GM23338 (cell line): Measurements from ENCODE around the gene PTPRZ1. TPM values are rescaled to one million over a fixed set of nuclear protein-coding genes. Genes with fewer than 3 reads are reported as not detected.

ENCODE experiments used
- ATAC-seq: fragments of 200-7000 bp; cut with Tn5 transposase; 3 replicates; pipeline ENCODE4 v1.9.1; 2020
- DNase-seq: peaks from one replicate; pipeline ENCODE4 v3.0.0-alpha.2; 2015; ENCODE audit warnings: low spot score
- H2AFZ ChIP-seq: fragments of 200-600 bp; sonication (generic); 2 replicates; pipeline ENCODE4 v1.8.0; 2016; ENCODE audit warnings: antibody characterized with exemption, mild to moderate bottlenecking, moderate library complexity
- H3F3A ChIP-seq: fragments of 200-600 bp; sonication (generic); replicated peaks from 2 replicates; pipeline ENCODE4 v1.8.0; 2017; ENCODE audit warnings: antibody characterized with exemption, mixed run types, low read depth
- H3K27ac ChIP-seq: fragments of 200-600 bp; sonication (generic); 2 replicates; pipeline ENCODE4 v1.6.1; 2016; ENCODE audit warnings: low read depth
- H3K27me3 ChIP-seq: fragments of 200-600 bp; sonication (generic); 2 replicates; pipeline ENCODE4 v1.8.0; 2016; ENCODE audit warnings: mild to moderate bottlenecking, mixed run types, moderate library complexity; ENCODE audit not compliant: insufficient read depth
- H3K36me3 ChIP-seq: fragments of 200-600 bp; sonication (generic); 2 replicates; pipeline ENCODE4 v1.8.0; 2016; ENCODE audit warnings: mild to moderate bottlenecking; ENCODE audit not compliant: insufficient read depth
- H3K4me1 ChIP-seq: fragments of 200-600 bp; sonication (generic); 2 replicates; pipeline ENCODE4 v1.8.0; 2016; ENCODE audit warnings: mild to moderate bottlenecking, moderate library complexity; ENCODE audit not compliant: insufficient read depth
- H3K4me2 ChIP-seq: fragments of 200-600 bp; sonication (generic); 2 replicates; pipeline ENCODE4 v1.7.1; 2017; ENCODE audit warnings: mixed run types
- H3K4me3 ChIP-seq: fragments of 200-600 bp; sonication (generic); 2 replicates; pipeline ENCODE4 v1.6.1; 2016; ENCODE audit warnings: mixed run types
- H3K79me2 ChIP-seq: fragments of 200-600 bp; sonication (generic); replicated peaks from 2 replicates; pipeline ENCODE4 v1.8.0; 2017; ENCODE audit warnings: mild to moderate bottlenecking; ENCODE audit not compliant: insufficient read depth
- H3K9me2 ChIP-seq: fragments of 200-600 bp; sonication (generic); 2 replicates; pipeline ENCODE4 v1.8.0; 2017; ENCODE audit not compliant: insufficient read depth
- H4K20me1 ChIP-seq: fragments of 200-600 bp; sonication (generic); replicated peaks from 2 replicates; pipeline ENCODE4 v1.8.0; 2017; ENCODE audit warnings: mild to moderate bottlenecking; ENCODE audit not compliant: insufficient read depth
- H3K27ac Mint-ChIP-seq: 2 replicates; pipeline ENCODE4 v1.8.0; 2020; ENCODE audit warnings: inconsistent platforms, mild to moderate bottlenecking, moderate library complexity, mixed read lengths
- H3K27me3 Mint-ChIP-seq: 3 replicates; pipeline ENCODE4 v1.8.0; 2022; ENCODE audit warnings: low read depth, mild to moderate bottlenecking, moderate library complexity, mixed read lengths, inconsistent platforms; ENCODE audit not compliant: insufficient read depth, poor library complexity
- H3K36me3 Mint-ChIP-seq: 3 replicates; pipeline ENCODE4 v1.8.0; 2021; ENCODE audit warnings: low read depth, mild to moderate bottlenecking, inconsistent platforms, moderate library complexity, mixed read lengths
- H3K4me1 Mint-ChIP-seq: 3 replicates; pipeline ENCODE4 v1.8.0; 2020; ENCODE audit warnings: mild to moderate bottlenecking, inconsistent platforms, mixed read lengths
- H3K4me3 Mint-ChIP-seq: 3 replicates; pipeline ENCODE4 v1.8.0; 2021; ENCODE audit warnings: moderate library complexity, mild to moderate bottlenecking, inconsistent platforms, mixed read lengths
- H3K9me3 Mint-ChIP-seq: 3 replicates; pipeline ENCODE4 v1.8.0; 2020; ENCODE audit warnings: moderate library complexity, mild to moderate bottlenecking, inconsistent platforms, mixed read lengths
- CREB1 ChIP-seq: fragments of 250-450 bp; sonication (Bioruptor Pico); IDR thresholded peaks from 2 replicates; pipeline ENCODE4 v1.5.0; 2020; ENCODE audit warnings: low read depth, mild to moderate bottlenecking, moderate library complexity
- EZH2 ChIP-seq: fragments of 200-600 bp; sonication (generic); IDR thresholded peaks from one replicate; pipeline ENCODE4 v1.8.0; 2017; ENCODE audit warnings: antibody characterized with exemption, mild to moderate bottlenecking, low read depth; ENCODE audit not compliant: unreplicated experiment
- EZH2phosphoT487 ChIP-seq: fragments of 200-600 bp; sonication (generic); IDR thresholded peaks from one replicate; pipeline ENCODE4 v1.8.1; 2018; ENCODE audit warnings: antibody characterized with exemption; ENCODE audit not compliant: unreplicated experiment
- JUNB ChIP-seq: IDR thresholded peaks from one replicate; pipeline ENCODE4 v1.6.1; 2016; ENCODE audit warnings: antibody characterized with exemption; ENCODE audit not compliant: unreplicated experiment
- NANOG ChIP-seq: IDR thresholded peaks from 2 replicates; pipeline ENCODE4 v1.6.1; 2016; ENCODE audit warnings: antibody characterized with exemption, borderline replicate concordance
- POLR2AphosphoS5 ChIP-seq: IDR thresholded peaks from 2 replicates; pipeline ENCODE4 v1.6.1; 2016; ENCODE audit warnings: antibody characterized with exemption, low read depth
- STAT1 ChIP-seq: IDR thresholded peaks from one replicate; pipeline ENCODE4 v1.6.1; 2016; ENCODE audit warnings: antibody characterized with exemption; ENCODE audit not compliant: unreplicated experiment
- ZNF114 ChIP-seq: fragments of 250-450 bp; sonication (Bioruptor Pico); IDR thresholded peaks from 2 replicates; pipeline ENCODE4 v1.5.0; 2020; ENCODE audit warnings: mild to moderate bottlenecking, moderate library complexity
- ZNF331 ChIP-seq: fragments of 250-450 bp; sonication (Bioruptor Pico); IDR thresholded peaks from 2 replicates; pipeline ENCODE4 v1.5.0; 2020; ENCODE audit warnings: low read depth, mild to moderate bottlenecking, moderate library complexity
- polyA plus RNA-seq: library from polyadenylated mRNA; unstranded; fragments of >200 nt; fragmentation: Nextera tagmentation; extraction: Ambion mirVana; gene quantifications from 2 replicates; pipeline ENCODE4 v1.2.1, GENCODE V29; 2016
- total RNA-seq: library from RNA; depleted of rRNA; stranded (reverse); fragments of >200 nt; shearing (Covaris generic); gene quantifications from 2 replicates; pipeline ENCODE4 v1.2.3, GENCODE V29; 2014
- TF ChIP-seq, protein P1 (sequence below): fragments of 250-450 bp; sonication (Bioruptor Pico); IDR thresholded peaks from 2 replicates; pipeline ENCODE4 v1.5.0; 2020; ENCODE audit warnings: mild to moderate bottlenecking, moderate library complexity
- TF ChIP-seq, protein P2 (sequence below), 2 experiments: fragments of 200-600 bp in 1 of 2; sonication (generic) in 1 of 2; conservative IDR thresholded peaks; 2 replicates each; pipeline versions ENCODE4 v1.5.1 to v1.6.1; 2016 to 2017; ENCODE audit warnings: antibody characterized with exemption in 2 of 2, low read depth in 2 of 2, mild to moderate bottlenecking in 2 of 2, moderate library complexity in 1 of 2
- TF ChIP-seq, protein P3 (sequence below): IDR thresholded peaks from 2 replicates; pipeline ENCODE4 v1.6.1; 2016; ENCODE audit warnings: antibody characterized with exemption
- TF ChIP-seq, protein P4 (sequence below): IDR thresholded peaks from one replicate; pipeline ENCODE4 v1.6.1; 2018; ENCODE audit warnings: antibody characterized with exemption; ENCODE audit not compliant: unreplicated experiment

PTPRZ1 gene
- total and polyA plus RNA-seq, 2 experiments from 2014 or later = 160 to 230 TPM

DNA sequence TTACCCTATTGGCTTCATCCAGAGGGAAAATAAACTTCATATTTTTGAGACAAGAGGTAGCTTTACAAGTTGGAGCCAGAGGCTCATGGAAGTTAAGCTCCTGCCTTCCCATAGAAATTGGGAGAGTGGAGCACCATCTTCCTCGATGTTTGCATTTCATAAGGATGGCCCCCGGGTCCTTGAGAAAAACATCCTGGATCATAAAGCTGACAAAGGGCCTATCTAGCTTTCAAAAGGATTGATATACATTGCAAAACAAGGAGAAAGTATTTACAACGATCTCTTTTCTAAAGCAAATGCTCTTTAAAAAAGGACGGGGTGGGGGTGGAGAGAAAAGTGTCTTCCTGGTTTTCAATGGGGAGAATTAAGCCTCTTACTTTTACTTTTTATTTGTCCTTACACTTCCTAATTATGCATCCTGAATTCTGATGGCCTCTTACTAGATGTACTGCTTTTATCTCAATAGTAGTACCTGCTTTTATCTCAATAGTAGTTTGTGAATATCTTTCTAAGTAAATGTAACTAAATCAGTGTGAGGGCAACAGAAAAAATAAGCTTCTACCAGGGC is 65.6 kb downstream of the PTPRZ1 start:
- no peaks in the 10 kb centered on the region for H3K9me2 ChIP-seq
- Mint-ChIP-seq H3K27me3 (peaks cover 2% of the 10 kb centered on the region), H3K4me1 (peaks cover 78% of the 10 kb centered on the region), H3K9me3 (no peaks in the 10 kb centered on the region), H3K4me3 (peak overlapping the region; percentile 42), H3K36me3 (peaks cover 30% of the 10 kb centered on the region), H3K27ac (peak overlapping the region; percentile 95)
- peak overlapping the region; percentile 3; the same call in 1 of the 2 replicates for H3K4me3 ChIP-seq
- H3K27ac ChIP-seq = peak overlapping the region; percentile 96
- H3K4me1 ChIP-seq = peaks cover 54% of the 10 kb centered on the region
- H4K20me1 ChIP-seq = no peaks in the 10 kb centered on the region
- DNase-seq (peak; percentile 92), ATAC-seq (peak; percentile 65)
- no peaks in the 10 kb centered on the region for H3K27me3 ChIP-seq
- peaks cover 33% of the 10 kb centered on the region for H3K79me2 ChIP-seq
- H3F3A ChIP-seq = no peaks in the 10 kb centered on the region
- no peaks in the 10 kb centered on the region for H3K36me3 ChIP-seq
- TF ChIP-seq CREB1 (CRISPR knock-in tag) (peak; percentile 72), STAT1 (no peak), NANOG (peak; percentile 100), ZNF114 (peak; percentile 32; the same call in 1 of the 2 replicates), ZNF331 (CRISPR knock-in tag) (no peak), EZH2phosphoT487 (no peak), EZH2 (no peak), POLR2AphosphoS5 (no peak), JUNB (no peak)
- TF ChIP-seq, protein P1, sequence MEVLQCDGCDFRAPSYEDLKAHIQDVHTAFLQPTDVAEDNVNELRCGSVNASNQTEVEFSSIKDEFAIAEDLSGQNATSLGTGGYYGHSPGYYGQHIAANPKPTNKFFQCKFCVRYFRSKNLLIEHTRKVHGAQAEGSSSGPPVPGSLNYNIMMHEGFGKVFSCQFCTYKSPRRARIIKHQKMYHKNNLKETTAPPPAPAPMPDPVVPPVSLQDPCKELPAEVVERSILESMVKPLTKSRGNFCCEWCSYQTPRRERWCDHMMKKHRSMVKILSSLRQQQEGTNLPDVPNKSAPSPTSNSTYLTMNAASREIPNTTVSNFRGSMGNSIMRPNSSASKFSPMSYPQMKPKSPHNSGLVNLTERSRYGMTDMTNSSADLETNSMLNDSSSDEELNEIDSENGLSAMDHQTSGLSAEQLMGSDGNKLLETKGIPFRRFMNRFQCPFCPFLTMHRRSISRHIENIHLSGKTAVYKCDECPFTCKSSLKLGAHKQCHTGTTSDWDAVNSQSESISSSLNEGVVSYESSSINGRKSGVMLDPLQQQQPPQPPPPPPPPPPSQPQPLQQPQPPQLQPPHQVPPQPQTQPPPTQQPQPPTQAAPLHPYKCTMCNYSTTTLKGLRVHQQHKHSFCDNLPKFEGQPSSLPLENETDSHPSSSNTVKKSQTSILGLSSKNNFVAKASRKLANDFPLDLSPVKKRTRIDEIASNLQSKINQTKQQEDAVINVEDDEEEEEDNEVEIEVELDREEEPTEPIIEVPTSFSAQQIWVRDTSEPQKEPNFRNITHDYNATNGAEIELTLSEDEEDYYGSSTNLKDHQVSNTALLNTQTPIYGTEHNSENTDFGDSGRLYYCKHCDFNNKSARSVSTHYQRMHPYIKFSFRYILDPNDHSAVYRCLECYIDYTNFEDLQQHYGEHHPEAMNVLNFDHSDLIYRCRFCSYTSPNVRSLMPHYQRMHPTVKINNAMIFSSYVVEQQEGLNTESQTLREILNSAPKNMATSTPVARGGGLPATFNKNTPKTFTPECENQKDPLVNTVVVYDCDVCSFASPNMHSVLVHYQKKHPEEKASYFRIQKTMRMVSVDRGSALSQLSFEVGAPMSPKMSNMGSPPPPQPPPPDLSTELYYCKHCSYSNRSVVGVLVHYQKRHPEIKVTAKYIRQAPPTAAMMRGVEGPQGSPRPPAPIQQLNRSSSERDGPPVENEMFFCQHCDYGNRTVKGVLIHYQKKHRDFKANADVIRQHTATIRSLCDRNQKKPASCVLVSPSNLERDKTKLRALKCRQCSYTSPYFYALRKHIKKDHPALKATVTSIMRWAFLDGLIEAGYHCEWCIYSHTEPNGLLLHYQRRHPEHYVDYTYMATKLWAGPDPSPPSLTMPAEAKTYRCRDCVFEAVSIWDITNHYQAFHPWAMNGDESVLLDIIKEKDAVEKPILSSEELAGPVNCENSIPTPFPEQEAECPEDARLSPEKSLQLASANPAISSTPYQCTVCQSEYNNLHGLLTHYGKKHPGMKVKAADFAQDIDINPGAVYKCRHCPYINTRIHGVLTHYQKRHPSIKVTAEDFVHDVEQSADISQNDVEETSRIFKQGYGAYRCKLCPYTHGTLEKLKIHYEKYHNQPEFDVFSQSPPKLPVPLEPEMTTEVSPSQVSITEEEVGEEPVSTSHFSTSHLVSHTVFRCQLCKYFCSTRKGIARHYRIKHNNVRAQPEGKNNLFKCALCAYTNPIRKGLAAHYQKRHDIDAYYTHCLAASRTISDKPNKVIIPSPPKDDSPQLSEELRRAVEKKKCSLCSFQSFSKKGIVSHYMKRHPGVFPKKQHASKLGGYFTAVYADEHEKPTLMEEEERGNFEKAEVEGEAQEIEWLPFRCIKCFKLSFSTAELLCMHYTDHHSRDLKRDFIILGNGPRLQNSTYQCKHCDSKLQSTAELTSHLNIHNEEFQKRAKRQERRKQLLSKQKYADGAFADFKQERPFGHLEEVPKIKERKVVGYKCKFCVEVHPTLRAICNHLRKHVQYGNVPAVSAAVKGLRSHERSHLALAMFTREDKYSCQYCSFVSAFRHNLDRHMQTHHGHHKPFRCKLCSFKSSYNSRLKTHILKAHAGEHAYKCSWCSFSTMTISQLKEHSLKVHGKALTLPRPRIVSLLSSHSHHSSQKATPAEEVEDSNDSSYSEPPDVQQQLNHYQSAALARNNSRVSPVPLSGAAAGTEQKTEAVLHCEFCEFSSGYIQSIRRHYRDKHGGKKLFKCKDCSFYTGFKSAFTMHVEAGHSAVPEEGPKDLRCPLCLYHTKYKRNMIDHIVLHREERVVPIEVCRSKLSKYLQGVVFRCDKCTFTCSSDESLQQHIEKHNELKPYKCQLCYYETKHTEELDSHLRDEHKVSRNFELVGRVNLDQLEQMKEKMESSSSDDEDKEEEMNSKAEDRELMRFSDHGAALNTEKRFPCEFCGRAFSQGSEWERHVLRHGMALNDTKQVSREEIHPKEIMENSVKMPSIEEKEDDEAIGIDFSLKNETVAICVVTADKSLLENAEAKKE = peak; percentile 94
- TF ChIP-seq, protein P2, sequence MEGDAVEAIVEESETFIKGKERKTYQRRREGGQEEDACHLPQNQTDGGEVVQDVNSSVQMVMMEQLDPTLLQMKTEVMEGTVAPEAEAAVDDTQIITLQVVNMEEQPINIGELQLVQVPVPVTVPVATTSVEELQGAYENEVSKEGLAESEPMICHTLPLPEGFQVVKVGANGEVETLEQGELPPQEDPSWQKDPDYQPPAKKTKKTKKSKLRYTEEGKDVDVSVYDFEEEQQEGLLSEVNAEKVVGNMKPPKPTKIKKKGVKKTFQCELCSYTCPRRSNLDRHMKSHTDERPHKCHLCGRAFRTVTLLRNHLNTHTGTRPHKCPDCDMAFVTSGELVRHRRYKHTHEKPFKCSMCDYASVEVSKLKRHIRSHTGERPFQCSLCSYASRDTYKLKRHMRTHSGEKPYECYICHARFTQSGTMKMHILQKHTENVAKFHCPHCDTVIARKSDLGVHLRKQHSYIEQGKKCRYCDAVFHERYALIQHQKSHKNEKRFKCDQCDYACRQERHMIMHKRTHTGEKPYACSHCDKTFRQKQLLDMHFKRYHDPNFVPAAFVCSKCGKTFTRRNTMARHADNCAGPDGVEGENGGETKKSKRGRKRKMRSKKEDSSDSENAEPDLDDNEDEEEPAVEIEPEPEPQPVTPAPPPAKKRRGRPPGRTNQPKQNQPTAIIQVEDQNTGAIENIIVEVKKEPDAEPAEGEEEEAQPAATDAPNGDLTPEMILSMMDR (conservative IDR thresholded peaks at IDR 0.05; ENCODE audit: low read depth in 2 of 2) = no peak
- TF ChIP-seq, protein P3, sequence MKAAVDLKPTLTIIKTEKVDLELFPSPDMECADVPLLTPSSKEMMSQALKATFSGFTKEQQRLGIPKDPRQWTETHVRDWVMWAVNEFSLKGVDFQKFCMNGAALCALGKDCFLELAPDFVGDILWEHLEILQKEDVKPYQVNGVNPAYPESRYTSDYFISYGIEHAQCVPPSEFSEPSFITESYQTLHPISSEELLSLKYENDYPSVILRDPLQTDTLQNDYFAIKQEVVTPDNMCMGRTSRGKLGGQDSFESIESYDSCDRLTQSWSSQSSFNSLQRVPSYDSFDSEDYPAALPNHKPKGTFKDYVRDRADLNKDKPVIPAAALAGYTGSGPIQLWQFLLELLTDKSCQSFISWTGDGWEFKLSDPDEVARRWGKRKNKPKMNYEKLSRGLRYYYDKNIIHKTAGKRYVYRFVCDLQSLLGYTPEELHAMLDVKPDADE = peak; percentile 76
- TF ChIP-seq, protein P4, sequence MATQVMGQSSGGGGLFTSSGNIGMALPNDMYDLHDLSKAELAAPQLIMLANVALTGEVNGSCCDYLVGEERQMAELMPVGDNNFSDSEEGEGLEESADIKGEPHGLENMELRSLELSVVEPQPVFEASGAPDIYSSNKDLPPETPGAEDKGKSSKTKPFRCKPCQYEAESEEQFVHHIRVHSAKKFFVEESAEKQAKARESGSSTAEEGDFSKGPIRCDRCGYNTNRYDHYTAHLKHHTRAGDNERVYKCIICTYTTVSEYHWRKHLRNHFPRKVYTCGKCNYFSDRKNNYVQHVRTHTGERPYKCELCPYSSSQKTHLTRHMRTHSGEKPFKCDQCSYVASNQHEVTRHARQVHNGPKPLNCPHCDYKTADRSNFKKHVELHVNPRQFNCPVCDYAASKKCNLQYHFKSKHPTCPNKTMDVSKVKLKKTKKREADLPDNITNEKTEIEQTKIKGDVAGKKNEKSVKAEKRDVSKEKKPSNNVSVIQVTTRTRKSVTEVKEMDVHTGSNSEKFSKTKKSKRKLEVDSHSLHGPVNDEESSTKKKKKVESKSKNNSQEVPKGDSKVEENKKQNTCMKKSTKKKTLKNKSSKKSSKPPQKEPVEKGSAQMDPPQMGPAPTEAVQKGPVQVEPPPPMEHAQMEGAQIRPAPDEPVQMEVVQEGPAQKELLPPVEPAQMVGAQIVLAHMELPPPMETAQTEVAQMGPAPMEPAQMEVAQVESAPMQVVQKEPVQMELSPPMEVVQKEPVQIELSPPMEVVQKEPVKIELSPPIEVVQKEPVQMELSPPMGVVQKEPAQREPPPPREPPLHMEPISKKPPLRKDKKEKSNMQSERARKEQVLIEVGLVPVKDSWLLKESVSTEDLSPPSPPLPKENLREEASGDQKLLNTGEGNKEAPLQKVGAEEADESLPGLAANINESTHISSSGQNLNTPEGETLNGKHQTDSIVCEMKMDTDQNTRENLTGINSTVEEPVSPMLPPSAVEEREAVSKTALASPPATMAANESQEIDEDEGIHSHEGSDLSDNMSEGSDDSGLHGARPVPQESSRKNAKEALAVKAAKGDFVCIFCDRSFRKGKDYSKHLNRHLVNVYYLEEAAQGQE = no peak
- H3K4me2 ChIP-seq = peak overlapping the region; percentile 22
- H2AFZ ChIP-seq = no peak overlapping the region
